Measurements from ENCODE around the gene CCDC106.

Gene CCDC106

GRCh38 chr19:55606817-55607216 lies 41.2 kb upstream of the CCDC106 start:
- peak overlapping the region; percentile 92 for H3K27ac ChIP-seq
- TF ChIP-seq CTCF (conservative IDR thresholded peaks at IDR 0.05) (no peak), ZFX (IDR thresholded peaks at IDR 0.05) (no peak)

GRCh38 chr19:55609326-55609725 lies 38.7 kb upstream of the CCDC106 start:
- H3K27ac ChIP-seq = no peak overlapping the region

GRCh38 chr19:55611300-55611982 lies 36.6 kb upstream of the CCDC106 start:
- TF ChIP-seq ZFX (IDR thresholded peaks at IDR 0.05) = no peak
- no peak for TF ChIP-seq CTCF (conservative IDR thresholded peaks at IDR 0.05)
- no peak overlapping the region for H3K27ac ChIP-seq

More at GRCh38 chr19:55609326-55609725, 38.7 kb upstream of the CCDC106 start:
- TF ChIP-seq CTCF (conservative IDR thresholded peaks at IDR 0.05) = no peak

GRCh38 chr19:55611983-55612645 lies 35.9 kb upstream of the CCDC106 start:
- TF ChIP-seq ZFX (IDR thresholded peaks at IDR 0.05) = no peak
- no peak for TF ChIP-seq CTCF (conservative IDR thresholded peaks at IDR 0.05)
- H3K27ac ChIP-seq = no peak overlapping the region

- no peak overlapping the region for H3K27ac ChIP-seq
- TF ChIP-seq CTCF (conservative IDR thresholded peaks at IDR 0.05) = no peak
- no peak for TF ChIP-seq ZFX (IDR thresholded peaks at IDR 0.05)
Observed at GRCh38 chr19:55613396-55613795, 34.6 kb upstream of the CCDC106 start.

- TF ChIP-seq ZFX (IDR thresholded peaks at IDR 0.05) (no peak), CTCF (conservative IDR thresholded peaks at IDR 0.05) (no peak)
Observed at GRCh38 chr19:55613930-55614710, 33.9 kb upstream of the CCDC106 start.

More at GRCh38 chr19:55613930-55614710, 33.9 kb upstream of the CCDC106 start:
- no peak overlapping the region for H3K27ac ChIP-seq

All from C4-2B (cell line).